IPS-20b (cell line): ENCODE results near the gene TSPAN15.

Experiments used
- H3K27ac ChIP-seq: one replicate; pipeline ENCODE4 v1.5.1; 2013; ENCODE audit warnings: low read length
- H3K27me3 ChIP-seq: 2 replicates; pipeline ENCODE4 v1.6.1; 2013; ENCODE audit warnings: mild to moderate bottlenecking, low read length, inconsistent platforms; ENCODE audit not compliant: insufficient read depth
- H3K36me3 ChIP-seq: 2 replicates; pipeline ENCODE4 v1.6.1; 2013; ENCODE audit warnings: low read depth, mild to moderate bottlenecking, inconsistent platforms, low read length, moderate library complexity; ENCODE audit not compliant: insufficient read depth
- H3K4me1 ChIP-seq: 2 replicates; pipeline ENCODE4 v1.6.1; 2013; ENCODE audit warnings: mild to moderate bottlenecking, control low read depth, inconsistent platforms, low read length, moderate library complexity; ENCODE audit not compliant: insufficient read depth
- H3K4me3 ChIP-seq: 2 replicates; pipeline ENCODE4 v1.5.1; 2013; ENCODE audit warnings: mild to moderate bottlenecking, low read length, inconsistent platforms
- H3K9ac ChIP-seq: 2 replicates; pipeline ENCODE4 v1.6.1; 2013; ENCODE audit warnings: low read depth, mild to moderate bottlenecking, inconsistent platforms, low read length, moderate library complexity
- H3K9me3 ChIP-seq: 2 replicates; pipeline ENCODE4 v1.6.1; 2013; ENCODE audit warnings: mild to moderate bottlenecking, low read depth, low read length, inconsistent platforms; ENCODE audit not compliant: insufficient read depth

TSPAN15 gene

GRCh38 chr10:69501657-69502056 is 50.4 kb downstream of the TSPAN15 start:
- H3K27ac ChIP-seq: no peak overlapping the region
- no peaks in the 10 kb centered on the region for H3K9me3 ChIP-seq
- H3K4me1 ChIP-seq: no peaks in the 10 kb centered on the region
- H3K27me3 ChIP-seq: no peaks in the 10 kb centered on the region
- H3K36me3 ChIP-seq: no peaks in the 10 kb centered on the region
- no peak overlapping the region for H3K4me3 ChIP-seq
- H3K9ac ChIP-seq: no peak overlapping the region

- H3K36me3 ChIP-seq: no peaks in the 10 kb centered on the region
- H3K9ac ChIP-seq: no peak overlapping the region
- no peak overlapping the region for H3K4me3 ChIP-seq
- H3K9me3 ChIP-seq: no peaks in the 10 kb centered on the region
- H3K4me1 ChIP-seq: peaks cover 7% of the 10 kb centered on the region; the same call in 1 of the 2 replicates
- no peaks in the 10 kb centered on the region for H3K27me3 ChIP-seq
- no peak overlapping the region for H3K27ac ChIP-seq
These were observed 51.3 kb downstream of the TSPAN15 start for GRCh38 chr10:69502589-69502988.

DNA sequence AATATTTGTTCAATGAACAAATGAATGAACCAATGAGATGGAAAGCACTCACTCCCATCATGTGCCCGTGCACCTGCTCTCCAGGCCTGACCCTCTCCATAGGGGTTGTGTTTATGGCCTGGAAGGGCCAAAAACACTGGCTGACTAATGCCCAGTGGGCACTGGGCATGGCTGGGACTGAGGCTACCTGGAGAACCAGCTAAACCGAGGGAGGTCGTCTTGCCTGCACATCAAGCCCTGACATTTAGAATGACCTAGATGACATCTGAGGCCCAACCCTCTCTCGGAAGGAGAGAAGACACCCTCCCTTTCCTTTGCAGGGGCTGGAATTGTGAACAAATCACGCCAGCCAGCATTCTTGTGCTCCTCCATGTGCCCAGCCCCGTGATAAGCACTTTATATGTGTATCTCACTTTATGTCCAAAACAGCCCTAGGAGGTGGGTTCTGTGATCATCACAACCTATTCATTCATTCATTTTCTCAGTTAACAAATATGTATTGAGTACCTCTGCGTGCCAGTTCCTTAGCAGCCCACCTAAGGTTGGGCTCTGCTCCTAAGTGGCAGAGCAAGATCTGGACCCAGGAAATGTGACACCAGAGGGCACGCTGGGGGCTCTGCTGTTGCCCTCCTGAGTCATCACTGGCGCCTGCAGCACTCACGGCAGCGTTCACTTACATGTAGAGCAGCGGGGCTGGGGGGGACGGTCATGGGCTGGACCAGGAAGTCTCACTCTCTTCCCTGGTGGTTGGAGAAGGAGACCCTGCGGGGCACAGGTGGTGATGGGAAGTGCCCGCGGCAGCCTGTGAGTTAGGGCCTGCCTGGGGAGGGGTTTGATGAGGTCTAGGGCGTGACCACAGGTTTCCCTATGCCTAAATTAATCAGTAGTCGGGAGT is 52.0 kb downstream of the TSPAN15 start:
- Histone ChIP-seq H3K4me3 (no peak overlapping the region), H3K36me3 (no peaks in the 10 kb centered on the region), H3K27me3 (no peaks in the 10 kb centered on the region), H3K27ac (no peak overlapping the region), H3K9ac (no peak overlapping the region), H3K9me3 (no peaks in the 10 kb centered on the region), H3K4me1 (peaks cover 7% of the 10 kb centered on the region; the same call in 1 of the 2 replicates)

GRCh38 chr10:69503896-69504265 is 52.6 kb downstream of the TSPAN15 start:
- H3K36me3 ChIP-seq: no peaks in the 10 kb centered on the region
- H3K27me3 ChIP-seq: no peaks in the 10 kb centered on the region
- peaks cover 7% of the 10 kb centered on the region; the same call in 1 of the 2 replicates for H3K4me1 ChIP-seq
- no peak overlapping the region for H3K9ac ChIP-seq
- no peak overlapping the region for H3K27ac ChIP-seq
- no peak overlapping the region for H3K4me3 ChIP-seq
- no peaks in the 10 kb centered on the region for H3K9me3 ChIP-seq

- H3K27ac ChIP-seq: no peak overlapping the region
- H3K27me3 ChIP-seq: no peaks in the 10 kb centered on the region
- no peak overlapping the region for H3K9ac ChIP-seq
These were observed 53.4 kb downstream of the TSPAN15 start for GRCh38 chr10:69504576-69505250.

DNA sequence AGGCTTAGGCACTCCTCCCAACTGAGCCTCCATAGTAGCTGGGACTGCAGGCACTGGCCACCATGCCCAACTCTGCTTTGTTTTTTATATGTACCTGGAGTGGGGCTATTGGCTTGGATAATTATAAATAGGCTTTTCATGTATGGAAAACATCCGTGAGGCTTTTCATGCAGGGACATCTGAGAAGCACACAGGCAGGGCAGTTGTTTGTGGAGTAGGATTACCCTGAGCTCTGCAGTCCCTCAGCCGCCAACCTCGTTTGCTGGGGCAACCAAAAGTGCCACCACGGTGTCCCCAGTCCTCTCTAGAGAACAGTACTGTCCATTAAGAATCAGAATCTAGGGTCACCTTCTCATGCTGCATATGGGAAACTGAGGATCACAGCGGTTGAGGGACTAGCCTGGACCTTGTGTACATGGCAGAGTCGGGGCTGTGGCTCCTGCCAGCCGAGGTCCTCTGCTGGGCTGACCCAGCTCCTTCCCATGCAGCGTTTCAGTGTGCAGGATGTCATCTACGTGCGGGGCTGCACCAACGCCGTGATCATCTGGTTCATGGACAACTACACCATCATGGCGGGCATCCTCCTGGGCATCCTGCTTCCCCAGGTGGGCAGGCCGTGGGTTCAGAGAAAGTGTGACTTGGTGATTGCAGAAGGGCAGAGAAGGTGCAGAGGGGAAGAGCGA is 54.5 kb downstream of the TSPAN15 start:
- Histone ChIP-seq H3K4me3 (no peak overlapping the region), H3K9ac (no peak overlapping the region), H3K27ac (no peak overlapping the region), H3K36me3 (no peaks in the 10 kb centered on the region), H3K27me3 (no peaks in the 10 kb centered on the region), H3K4me1 (peaks cover 7% of the 10 kb centered on the region; the same call in 1 of the 2 replicates), H3K9me3 (no peaks in the 10 kb centered on the region)

More at GRCh38 chr10:69504576-69505250, 53.4 kb downstream of the TSPAN15 start:
- peaks cover 7% of the 10 kb centered on the region; the same call in 1 of the 2 replicates for H3K4me1 ChIP-seq
- H3K4me3 ChIP-seq: no peak overlapping the region
- H3K36me3 ChIP-seq: no peaks in the 10 kb centered on the region
- no peaks in the 10 kb centered on the region for H3K9me3 ChIP-seq

- H3K27me3 ChIP-seq: no peaks in the 10 kb centered on the region
- H3K4me1 ChIP-seq: peaks cover 7% of the 10 kb centered on the region; the same call in 1 of the 2 replicates
- no peak overlapping the region for H3K4me3 ChIP-seq
- H3K27ac ChIP-seq: no peak overlapping the region
- no peaks in the 10 kb centered on the region for H3K9me3 ChIP-seq
- H3K9ac ChIP-seq: no peak overlapping the region
- H3K36me3 ChIP-seq: no peaks in the 10 kb centered on the region
These were observed 55.2 kb downstream of the TSPAN15 start for GRCh38 chr10:69506487-69506833.

DNA sequence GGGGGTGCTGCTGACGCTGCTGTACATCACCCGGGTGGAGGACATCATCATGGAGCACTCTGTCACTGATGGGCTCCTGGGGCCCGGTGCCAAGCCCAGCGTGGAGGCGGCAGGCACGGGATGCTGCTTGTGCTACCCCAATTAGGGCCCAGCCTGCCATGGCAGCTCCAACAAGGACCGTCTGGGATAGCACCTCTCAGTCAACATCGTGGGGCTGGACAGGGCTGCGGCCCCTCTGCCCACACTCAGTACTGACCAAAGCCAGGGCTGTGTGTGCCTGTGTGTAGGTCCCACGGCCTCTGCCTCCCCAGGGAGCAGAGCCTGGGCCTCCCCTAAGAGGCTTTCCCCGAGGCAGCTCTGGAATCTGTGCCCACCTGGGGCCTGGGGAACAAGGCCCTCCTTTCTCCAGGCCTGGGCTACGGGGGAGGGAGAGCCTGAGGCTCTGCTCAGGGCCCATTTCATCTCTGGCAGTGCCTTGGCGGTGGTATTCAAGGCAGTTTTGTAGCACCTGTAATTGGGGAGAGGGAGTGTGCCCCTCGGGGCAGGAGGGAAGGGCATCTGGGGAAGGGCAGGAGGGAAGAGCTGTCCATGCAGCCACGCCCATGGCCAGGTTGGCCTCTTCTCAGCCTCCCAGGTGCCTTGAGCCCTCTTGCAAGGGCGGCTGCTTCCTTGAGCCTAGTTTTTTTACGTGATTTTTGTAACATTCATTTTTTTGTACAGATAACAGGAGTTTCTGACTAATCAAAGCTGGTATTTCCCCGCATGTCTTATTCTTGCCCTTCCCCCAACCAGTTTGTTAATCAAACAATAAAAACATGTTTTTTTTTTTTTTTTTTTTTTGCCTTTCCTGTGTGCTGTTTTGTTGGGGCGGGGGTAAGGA is 55.8 kb downstream of the TSPAN15 start:
- H3K27ac ChIP-seq: no peak overlapping the region
- H3K4me1 ChIP-seq: peaks cover 7% of the 10 kb centered on the region; the same call in 1 of the 2 replicates
- H3K9ac ChIP-seq: no peak overlapping the region
- H3K36me3 ChIP-seq: no peaks in the 10 kb centered on the region
- no peaks in the 10 kb centered on the region for H3K9me3 ChIP-seq
- H3K4me3 ChIP-seq: peak overlapping the region; percentile 17; the same call in 1 of the 2 replicates
- H3K27me3 ChIP-seq: no peaks in the 10 kb centered on the region

DNA sequence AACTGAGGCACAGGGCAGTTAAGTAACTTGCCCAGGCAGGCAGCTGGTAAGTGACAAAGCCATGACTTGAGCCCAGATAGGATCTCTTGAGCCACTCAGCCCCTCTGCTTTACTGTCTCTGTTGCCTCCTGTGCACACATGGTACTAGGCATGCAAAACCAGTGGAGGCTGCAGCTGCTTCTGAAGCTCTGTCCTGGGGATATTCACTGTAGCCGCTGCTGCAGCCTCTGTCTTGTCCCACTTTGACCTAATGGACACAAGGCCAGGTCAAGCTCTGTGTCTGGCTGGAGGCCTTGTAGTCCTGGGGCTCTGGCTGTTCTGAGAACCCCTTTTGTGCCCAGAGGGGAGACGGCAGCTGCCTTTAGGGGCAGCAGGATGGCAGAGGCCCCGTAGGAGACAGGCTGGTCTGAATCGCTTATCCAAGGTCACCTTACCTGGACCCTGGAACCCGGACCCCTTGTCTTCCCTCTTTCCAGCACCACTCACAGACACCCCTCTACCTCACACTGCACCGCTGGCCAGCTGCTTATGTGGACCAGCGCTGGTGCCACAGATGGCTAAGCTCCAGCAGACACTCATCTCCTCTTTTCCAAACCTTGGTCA is 57.6 kb downstream of the TSPAN15 start:
- Histone ChIP-seq H3K9ac (no peak overlapping the region), H3K9me3 (no peaks in the 10 kb centered on the region), H3K27me3 (no peaks in the 10 kb centered on the region), H3K4me1 (peaks cover 7% of the 10 kb centered on the region; the same call in 1 of the 2 replicates), H3K36me3 (no peaks in the 10 kb centered on the region), H3K27ac (no peak overlapping the region), H3K4me3 (no peak overlapping the region)

- Histone ChIP-seq H3K27me3 (no peaks in the 10 kb centered on the region), H3K4me3 (no peak overlapping the region), H3K36me3 (no peaks in the 10 kb centered on the region), H3K27ac (no peak overlapping the region), H3K4me1 (0 out of 2 replicates have a peak, but pooled peaks cover 3% of the 10 kb centered on the region), H3K9ac (no peak overlapping the region), H3K9me3 (no peaks in the 10 kb centered on the region)
These were observed 61.6 kb downstream of the TSPAN15 start for GRCh38 chr10:69512901-69513300.
